OCI-LY1 (cell line): ENCODE data around the gene COL18A1.

ENCODE experiments used
- H2AFZ ChIP-seq: fragments of 200-600 bp; sonication (generic), shearing (Covaris generic); 2 replicates; pipeline ENCODE4 v1.6.0; 2014; ENCODE audit warnings: antibody characterized with exemption, mild to moderate bottlenecking, low read length
- H3F3A ChIP-seq: fragments of 200-600 bp; sonication (generic), shearing (Covaris generic); 2 replicates; pipeline ENCODE4 v1.6.0; 2014; ENCODE audit warnings: mild to moderate bottlenecking, antibody characterized with exemption, low read length, moderate library complexity; ENCODE audit not compliant: insufficient read depth
- H3K27ac ChIP-seq: fragments of 200-600 bp; sonication (generic); 2 replicates; pipeline ENCODE4 v1.5.1; 2014; ENCODE audit warnings: low read length, mixed run types, mild to moderate bottlenecking, low read depth; ENCODE audit not compliant: poor library complexity, severe bottlenecking
- H3K27me3 ChIP-seq: fragments of 200-600 bp; sonication (generic); 2 replicates; pipeline ENCODE4 v1.6.0; 2014; ENCODE audit warnings: antibody characterized with exemption, mild to moderate bottlenecking, low read length, moderate library complexity; ENCODE audit not compliant: insufficient read depth
- H3K36me3 ChIP-seq: fragments of 200-600 bp; sonication (generic); 2 replicates; pipeline ENCODE4 v1.6.1; 2014; ENCODE audit warnings: mild to moderate bottlenecking, antibody characterized with exemption, low read length, moderate library complexity, mixed read lengths; ENCODE audit not compliant: insufficient read depth
- H3K4me1 ChIP-seq: fragments of 200-600 bp; sonication (generic); 2 replicates; pipeline ENCODE4 v1.5.1; 2014; ENCODE audit warnings: mild to moderate bottlenecking, low read length, moderate library complexity; ENCODE audit not compliant: insufficient read depth, severe bottlenecking
- H3K4me2 ChIP-seq: fragments of 200-600 bp; sonication (generic), shearing (Covaris generic); 2 replicates; pipeline ENCODE4 v1.6.1; 2014; ENCODE audit warnings: low read length
- H3K4me3 ChIP-seq: fragments of 200-600 bp; sonication (generic); 2 replicates; pipeline ENCODE4 v1.5.1; 2014; ENCODE audit warnings: low read length, low read depth, mild to moderate bottlenecking, mixed read lengths; ENCODE audit not compliant: poor library complexity, severe bottlenecking
- H3K79me2 ChIP-seq: fragments of 200-600 bp; shearing (Covaris generic); 2 replicates; pipeline ENCODE4 v1.6.1; 2016; ENCODE audit warnings: mixed run types, low read length, mixed read lengths; ENCODE audit not compliant: insufficient read depth
- H3K9ac ChIP-seq: fragments of 200-600 bp; sonication (generic), shearing (Covaris generic); 2 replicates; pipeline ENCODE4 v1.6.1; 2014; ENCODE audit warnings: mild to moderate bottlenecking, low read length, mixed read lengths
- H3K9me2 ChIP-seq: fragments of 200-600 bp; sonication (generic), shearing (Covaris generic); 2 replicates; pipeline ENCODE4 v1.6.1; 2014; ENCODE audit warnings: low read depth, mild to moderate bottlenecking, low read length, mixed read lengths
- H3K9me3 ChIP-seq: fragments of 200-600 bp; shearing (Covaris generic); 2 replicates; pipeline ENCODE4 v1.6.1; 2014; ENCODE audit warnings: low read length, mixed read lengths
- H4K20me1 ChIP-seq: fragments of 200-600 bp; sonication (generic), shearing (Covaris generic); 2 replicates; pipeline ENCODE4 v1.6.0; 2016; ENCODE audit warnings: mild to moderate bottlenecking, low read length; ENCODE audit not compliant: insufficient read depth
- CTCF ChIP-seq: fragments of 200-600 bp; sonication (generic), shearing (Covaris generic); IDR thresholded peaks from 2 replicates; pipeline ENCODE4 v1.5.1; 2017; ENCODE audit warnings: mild to moderate bottlenecking, antibody characterized with exemption, low read length, moderate library complexity, mixed read lengths
- EZH2 ChIP-seq: fragments of 200-600 bp; sonication (generic), shearing (Covaris generic); IDR thresholded peaks from 2 replicates; pipeline ENCODE4 v1.8.0; 2017; ENCODE audit warnings: borderline replicate concordance, mixed run types, mild to moderate bottlenecking, antibody characterized with exemption, low read length, moderate library complexity, mixed read lengths

Gene COL18A1

GRCh38 chr21:45379171-45379900, 25.6 kb upstream of the COL18A1 start:
- H3K27me3 ChIP-seq: peaks cover 4% of the 10 kb centered on the region; the same call in 1 of the 2 replicates
- no peak overlapping the region for H3K4me3 ChIP-seq
- H3F3A ChIP-seq: no peaks in the 10 kb centered on the region
- H3K36me3 ChIP-seq: no peaks in the 10 kb centered on the region
- H3K79me2 ChIP-seq: no peaks in the 10 kb centered on the region
- no peak overlapping the region for H2AFZ ChIP-seq
- no peaks in the 10 kb centered on the region for H3K4me1 ChIP-seq
- no peaks in the 10 kb centered on the region for H4K20me1 ChIP-seq
- H3K9me3 ChIP-seq: no peaks in the 10 kb centered on the region
- H3K9me2 ChIP-seq: no peaks in the 10 kb centered on the region
- no peak overlapping the region for H3K4me2 ChIP-seq
- no peak for TF ChIP-seq CTCF
- no peak for TF ChIP-seq EZH2
- H3K27ac ChIP-seq: no peak overlapping the region
- H3K9ac ChIP-seq: no peak overlapping the region

GRCh38 chr21:45379901-45380330, 25.0 kb upstream of the COL18A1 start:
- Histone ChIP-seq H3K9me2 (no peaks in the 10 kb centered on the region), H3K4me3 (no peak overlapping the region), H3K79me2 (no peaks in the 10 kb centered on the region), H3F3A (no peaks in the 10 kb centered on the region), H4K20me1 (no peaks in the 10 kb centered on the region), H2AFZ (no peak overlapping the region), H3K4me1 (no peaks in the 10 kb centered on the region), H3K9ac (no peak overlapping the region), H3K27ac (no peak overlapping the region), H3K36me3 (no peaks in the 10 kb centered on the region), H3K27me3 (peaks cover 4% of the 10 kb centered on the region; the same call in 1 of the 2 replicates), H3K4me2 (no peak overlapping the region), H3K9me3 (no peaks in the 10 kb centered on the region)
- TF ChIP-seq CTCF (no peak), EZH2 (no peak)

- no peak overlapping the region for H3K4me3 ChIP-seq
- no peaks in the 10 kb centered on the region for H3F3A ChIP-seq
- no peaks in the 10 kb centered on the region for H4K20me1 ChIP-seq
Measured at GRCh38 chr21:45380566-45380965, 24.4 kb upstream of the COL18A1 start.

More at GRCh38 chr21:45380566-45380965, 24.4 kb upstream of the COL18A1 start:
- H3K36me3 ChIP-seq: no peaks in the 10 kb centered on the region
- no peaks in the 10 kb centered on the region for H3K79me2 ChIP-seq
- no peak overlapping the region for H2AFZ ChIP-seq
- TF ChIP-seq CTCF: no peak
- no peak for TF ChIP-seq EZH2
- no peaks in the 10 kb centered on the region for H3K4me1 ChIP-seq
- no peak overlapping the region for H3K27ac ChIP-seq
- no peak overlapping the region for H3K9ac ChIP-seq
- no peaks in the 10 kb centered on the region for H3K9me2 ChIP-seq
- peaks cover 4% of the 10 kb centered on the region; the same call in 1 of the 2 replicates for H3K27me3 ChIP-seq
- no peaks in the 10 kb centered on the region for H3K9me3 ChIP-seq
- no peak overlapping the region for H3K4me2 ChIP-seq
